ENCODE data around the gene MT2A. TPM values are rescaled to one million over a fixed set of nuclear protein-coding genes. Genes with fewer than 3 reads are reported as not detected.

Gene MT2A
- polyA plus RNA-seq, 3 donors, result 14.5 to 29.8 (median 25.6) TPM

GRCh38 chr16:56631197-56631596 lies 22.8 kb downstream of the MT2A start:
- no peak for DNase-seq (ENCODE audit: extremely low read depth in 1 of 11, low read depth in 9 of 11, low spot score in 4 of 11)

GRCh38 chr16:56631832-56632155 lies 23.4 kb downstream of the MT2A start:
- no peak for DNase-seq (ENCODE audit: extremely low read depth in 1 of 11, low read depth in 9 of 11, low spot score in 4 of 11)

- DNase-seq (ENCODE audit: extremely low read depth in 1 of 11, low read depth in 9 of 11, low spot score in 4 of 11), result no peak
These were observed 23.9 kb downstream of the MT2A start, which contains the start of gene MT1M for GRCh38 chr16:56632156-56632847. TSS of gene MT1M (plus strand) at chr16:56632659. CDS start at chr16:56632732, 73 bp downstream.

GRCh38 chr16:56632848-56633365 lies 24.5 kb downstream of the MT2A start:
- no peak for DNase-seq (ENCODE audit: extremely low read depth in 1 of 11, low read depth in 9 of 11, low spot score in 4 of 11)

- no peak for DNase-seq (ENCODE audit: extremely low read depth in 1 of 11, low read depth in 9 of 11, low spot score in 4 of 11)
These were observed 25.2 kb downstream of the MT2A start for GRCh38 chr16:56633535-56633934.

GRCh38 chr16:56634715-56635440 lies 26.5 kb downstream of the MT2A start:
- no peak for DNase-seq (ENCODE audit: extremely low read depth in 1 of 11, low read depth in 9 of 11, low spot score in 4 of 11)

- no peak for DNase-seq (ENCODE audit: extremely low read depth in 1 of 11, low read depth in 9 of 11, low spot score in 4 of 11)
These were observed 27.1 kb downstream of the MT2A start for GRCh38 chr16:56635441-56635967.

- DNase-seq (ENCODE audit: extremely low read depth in 1 of 11, low read depth in 9 of 11, low spot score in 4 of 11), result no peak
These were observed 28.4 kb downstream of the MT2A start for GRCh38 chr16:56636616-56637413.

GRCh38 chr16:56637814-56638750 lies 29.7 kb downstream of the MT2A start, which contains the start of gene MT1A:
TSS of gene MT1A (plus strand) at chr16:56638666. CDS start at chr16:56638739, 73 bp downstream.
- DNase-seq (ENCODE audit: extremely low read depth in 1 of 11, low read depth in 9 of 11, low spot score in 4 of 11), result no peak

- DNase-seq (ENCODE audit: extremely low read depth in 1 of 11, low read depth in 9 of 11, low spot score in 4 of 11), result no peak
These were observed 30.7 kb downstream of the MT2A start for GRCh38 chr16:56639045-56639444.

- no peak for DNase-seq (ENCODE audit: extremely low read depth in 1 of 11, low read depth in 9 of 11, low spot score in 4 of 11)
These were observed 31.7 kb downstream of the MT2A start for GRCh38 chr16:56640076-56640475.

GRCh38 chr16:56641166-56641565 lies 32.8 kb downstream of the MT2A start:
- DNase-seq (ENCODE audit: extremely low read depth in 1 of 11, low read depth in 9 of 11, low spot score in 4 of 11), result no peak

GRCh38 chr16:56643080-56643778 lies 34.8 kb downstream of the MT2A start:
- DNase-seq (ENCODE audit: extremely low read depth in 1 of 11, low read depth in 9 of 11, low spot score in 4 of 11), result no peak

GRCh38 chr16:56643833-56644232 lies 35.4 kb downstream of the MT2A start:
- DNase-seq (ENCODE audit: extremely low read depth in 1 of 11, low read depth in 9 of 11, low spot score in 4 of 11), result no peak

GRCh38 chr16:56645311-56645710 lies 36.9 kb downstream of the MT2A start:
- no peak for DNase-seq (ENCODE audit: extremely low read depth in 1 of 11, low read depth in 9 of 11, low spot score in 4 of 11)

- DNase-seq (ENCODE audit: extremely low read depth in 1 of 11, low read depth in 9 of 11, low spot score in 4 of 11), result no peak
These were observed 37.5 kb downstream of the MT2A start for GRCh38 chr16:56645838-56646237.

- no peak for DNase-seq (ENCODE audit: extremely low read depth in 1 of 11, low read depth in 9 of 11, low spot score in 4 of 11)
These were observed 39.5 kb downstream of the MT2A start for GRCh38 chr16:56647641-56648431.

Measured in renal cortex interstitium (tissue), 11 donors.